ENCODE results near the gene CDH20.
"Not testable (repeated sequence)": the region's sequence is repeated elsewhere in the genome, so short reads cannot be mapped to it uniquely, and the experiment has no call there.

The CDH20 gene

DNA sequence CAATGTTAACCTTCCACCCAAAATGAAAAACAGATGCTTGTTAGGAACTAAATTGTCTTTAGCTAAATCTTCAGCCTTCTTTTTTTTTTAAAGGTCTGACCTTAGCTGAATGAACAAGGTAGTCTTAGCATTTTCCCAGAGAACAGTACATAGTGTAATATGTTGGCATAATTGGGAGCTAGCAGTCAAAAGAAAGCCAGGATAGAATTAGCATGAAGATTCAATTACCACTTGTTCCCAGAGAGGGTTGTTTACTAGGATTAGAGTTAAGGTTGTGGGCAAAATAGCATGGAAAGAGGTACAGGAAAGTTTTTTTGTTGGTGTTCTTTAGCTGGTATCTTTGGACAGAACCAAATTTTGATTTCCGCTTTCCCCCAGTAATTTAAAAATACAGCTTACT lies 6.9 kb downstream of the CDH20 start:
- in situ Hi-C loops (cut with MboI; ENCODE audit: low sequenced_read_pairs): no loop called here

DNA sequence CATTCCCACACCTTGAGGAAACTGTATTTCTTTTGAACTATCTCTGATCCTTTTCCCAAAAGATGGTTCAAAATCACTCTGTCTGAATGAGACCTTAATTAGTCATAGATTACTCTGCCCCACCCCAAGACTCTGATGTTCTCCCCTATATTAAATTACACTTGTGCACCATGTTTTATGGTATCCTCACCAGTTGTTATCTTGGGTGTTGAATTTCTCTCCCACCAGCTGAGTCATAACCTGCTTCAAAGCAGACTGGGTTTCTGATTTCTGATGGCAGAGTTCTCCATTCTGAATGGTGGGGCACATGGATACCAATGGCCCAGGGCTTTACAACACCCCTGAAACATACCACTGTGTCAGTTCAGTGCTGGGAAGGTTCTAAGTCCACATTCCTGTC lies 15.0 kb downstream of the CDH20 start:
- in situ Hi-C loops (cut with MboI; ENCODE audit: low sequenced_read_pairs): no loop called here

DNA sequence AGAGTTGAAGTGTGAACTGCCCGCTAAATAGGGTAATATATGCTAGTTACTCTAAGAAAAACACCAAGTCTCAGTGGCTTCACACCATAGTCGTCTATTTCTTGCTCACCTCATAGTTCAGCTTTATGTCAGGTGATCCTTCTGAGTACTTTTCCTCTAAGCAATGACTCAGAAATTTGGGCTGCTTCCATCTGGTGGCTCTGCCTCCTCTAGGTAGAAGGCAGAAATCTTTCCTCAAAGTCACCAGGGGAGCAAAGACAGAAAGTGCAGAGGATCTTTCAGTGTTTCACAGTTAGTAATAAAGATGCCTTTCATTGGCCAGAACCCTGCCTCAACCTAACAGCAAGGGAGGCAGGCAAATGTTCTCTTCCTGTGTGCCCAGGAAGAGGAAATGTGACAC lies 17.3 kb downstream of the CDH20 start:
- in situ Hi-C loops (cut with MboI; ENCODE audit: low sequenced_read_pairs): no loop called here

DNA sequence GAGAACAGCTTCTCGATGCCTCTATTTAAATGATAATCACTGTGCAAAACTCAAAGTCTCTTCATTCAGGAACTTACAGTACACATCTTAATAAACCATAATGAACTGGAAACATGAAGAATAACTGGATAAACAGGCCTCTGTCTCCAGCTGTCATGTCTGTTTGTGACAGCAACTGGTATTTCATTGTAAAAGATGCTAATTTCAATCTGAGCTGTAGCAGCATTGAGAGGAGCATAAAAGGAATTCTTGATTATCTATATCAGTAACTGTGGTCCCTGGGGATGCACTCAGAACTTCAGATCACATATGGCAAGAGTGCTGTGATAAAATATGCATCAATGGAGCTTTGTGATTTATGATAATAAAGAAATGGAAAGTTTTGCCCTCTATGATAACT lies 18.8 kb downstream of the CDH20 start:
- in situ Hi-C loops (cut with MboI; ENCODE audit: low sequenced_read_pairs): no loop called here

DNA sequence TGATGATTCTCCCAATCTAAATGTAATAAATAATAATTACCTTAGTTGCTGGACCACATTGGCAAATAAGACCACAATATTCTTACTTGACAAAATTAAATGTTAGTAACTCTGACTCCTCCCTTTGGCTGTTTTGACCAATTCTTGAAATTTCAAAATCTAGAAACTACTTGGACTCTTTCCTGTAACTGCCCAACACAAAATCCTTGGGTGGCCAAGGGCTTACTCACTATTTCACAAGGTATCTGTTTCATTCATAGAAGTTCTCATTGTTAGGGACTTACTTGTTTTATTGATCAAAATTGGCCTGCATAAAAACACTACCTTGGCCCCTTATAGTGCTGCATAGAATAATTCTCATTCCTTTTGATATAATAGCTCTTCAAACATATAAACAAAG lies 19.4 kb downstream of the CDH20 start:
- in situ Hi-C loops (cut with MboI; ENCODE audit: low sequenced_read_pairs): no loop called here

DNA sequence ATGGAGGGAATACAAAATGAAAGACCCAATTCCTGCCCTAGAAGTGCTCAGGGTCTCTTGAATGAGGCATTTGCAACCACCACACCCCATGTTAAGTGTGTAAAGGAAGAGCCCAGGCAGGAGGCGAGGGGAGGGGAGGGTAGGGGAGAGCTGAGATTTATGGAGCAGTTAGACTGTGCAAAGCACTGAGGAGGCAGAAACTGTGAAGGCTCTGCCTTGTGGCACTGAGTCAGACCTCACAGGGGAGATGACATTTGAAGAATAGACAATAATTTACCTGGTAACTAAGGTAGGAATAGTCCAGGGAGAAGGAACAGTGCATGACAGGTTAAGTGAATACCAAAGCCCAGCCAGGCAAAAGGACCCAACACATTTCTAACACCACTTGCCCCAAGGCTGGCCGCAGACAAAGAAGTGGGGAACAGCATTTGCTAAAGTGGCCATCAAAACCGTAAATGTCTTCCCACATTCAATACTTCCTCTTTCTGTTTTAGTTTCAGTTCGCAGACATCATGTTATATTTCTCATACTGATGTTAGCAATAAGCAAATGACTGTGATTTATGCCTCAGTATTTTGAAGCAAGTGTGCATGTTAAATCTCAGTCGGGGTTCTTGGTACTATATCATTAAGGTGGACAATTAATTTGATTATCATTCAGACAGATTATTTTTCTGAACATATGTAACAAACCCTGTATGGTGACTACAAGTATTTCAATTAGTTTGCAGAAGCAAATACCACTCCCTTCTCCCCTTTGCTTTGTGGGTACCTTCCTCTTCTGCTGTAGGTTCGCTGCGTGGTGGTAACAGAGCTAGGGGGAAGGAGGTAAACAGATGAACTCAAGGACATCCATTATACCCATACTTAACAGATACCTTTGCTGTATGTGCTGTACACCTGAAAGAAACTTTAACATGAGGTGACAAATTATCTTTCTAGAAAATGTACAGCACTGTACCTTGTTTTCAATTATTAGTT lies 27.5 kb downstream of the CDH20 start:
- in situ Hi-C loops (cut with MboI; ENCODE audit: low sequenced_read_pairs): no loop called here

DNA sequence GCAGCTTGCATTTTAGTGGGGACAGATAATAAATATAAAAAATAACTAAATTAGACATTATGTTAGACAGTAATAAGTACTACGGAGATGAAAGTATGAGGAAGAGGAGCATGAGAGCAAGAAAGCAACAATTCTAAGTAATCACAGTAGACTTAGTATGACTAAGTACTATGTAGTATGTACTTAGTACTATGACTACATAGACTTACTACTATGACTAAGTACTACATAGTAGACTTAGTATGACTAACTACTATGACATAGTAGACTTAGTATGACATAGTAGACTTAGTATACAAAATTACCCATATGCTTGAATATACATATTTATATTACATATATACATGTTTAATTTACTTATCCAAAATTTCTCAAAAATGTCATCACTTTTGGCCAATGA lies 29.3 kb downstream of the CDH20 start:
- in situ Hi-C loops (cut with MboI; ENCODE audit: low sequenced_read_pairs): no loop called here

DNA sequence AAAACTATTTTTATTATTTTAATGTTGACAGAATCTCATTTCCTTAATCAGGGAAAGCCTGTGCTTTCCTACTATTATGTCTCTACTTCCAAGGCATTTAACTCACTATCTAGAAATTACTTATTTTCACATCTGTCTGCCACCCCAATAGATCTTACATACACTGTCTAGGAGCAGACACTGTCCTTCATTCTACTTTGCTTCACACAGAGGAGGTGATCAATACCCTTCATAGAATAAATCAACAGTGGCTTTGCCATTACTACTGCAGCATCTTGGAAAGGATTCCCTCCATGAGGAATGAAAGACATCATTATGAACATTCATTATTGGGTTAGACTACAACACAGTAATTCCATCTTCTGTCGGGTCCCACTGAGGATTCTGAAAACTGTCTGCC lies 31.7 kb downstream of the CDH20 start:
- in situ Hi-C loops (cut with MboI; ENCODE audit: low sequenced_read_pairs): no loop called here

DNA sequence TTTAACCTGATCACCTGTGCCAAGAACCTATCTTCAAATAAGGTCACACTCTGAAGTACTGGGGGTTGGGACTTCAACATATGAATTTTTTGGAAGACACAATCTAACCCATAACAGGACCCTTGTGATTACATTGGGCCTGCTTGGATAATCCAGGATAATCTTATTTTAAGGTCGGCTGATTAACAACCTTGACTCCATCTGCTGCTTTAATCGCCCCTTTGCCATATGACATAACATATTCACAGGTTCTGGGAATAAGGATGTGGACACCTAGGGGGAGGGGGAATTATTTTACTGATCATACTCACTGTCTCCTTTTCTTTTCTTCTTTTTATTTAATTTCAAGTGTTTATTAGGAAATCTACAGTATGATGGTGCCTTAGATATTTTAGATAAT lies 34.8 kb downstream of the CDH20 start:
- in situ Hi-C loops (cut with MboI; ENCODE audit: low sequenced_read_pairs): no loop called here

DNA sequence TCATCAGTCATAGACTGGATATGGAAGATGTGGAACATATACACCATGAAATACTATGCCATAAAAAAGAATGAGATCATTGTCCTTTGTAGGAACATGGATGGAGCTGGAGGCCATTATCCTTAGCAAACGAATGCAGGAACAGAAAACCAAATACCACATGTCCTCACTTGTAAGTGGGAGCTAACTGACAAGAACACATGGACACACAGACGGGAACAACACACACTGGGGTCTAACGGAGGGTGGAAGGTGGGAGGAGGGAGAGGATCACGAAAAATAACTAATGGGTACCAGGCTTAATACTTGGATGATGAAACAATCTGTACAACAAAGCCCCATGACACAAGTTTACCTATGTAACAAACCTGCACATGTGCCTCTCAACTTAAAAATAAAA lies 36.4 kb downstream of the CDH20 start:
- in situ Hi-C loops (cut with MboI; ENCODE audit: low sequenced_read_pairs): not testable (repeated sequence)

DNA sequence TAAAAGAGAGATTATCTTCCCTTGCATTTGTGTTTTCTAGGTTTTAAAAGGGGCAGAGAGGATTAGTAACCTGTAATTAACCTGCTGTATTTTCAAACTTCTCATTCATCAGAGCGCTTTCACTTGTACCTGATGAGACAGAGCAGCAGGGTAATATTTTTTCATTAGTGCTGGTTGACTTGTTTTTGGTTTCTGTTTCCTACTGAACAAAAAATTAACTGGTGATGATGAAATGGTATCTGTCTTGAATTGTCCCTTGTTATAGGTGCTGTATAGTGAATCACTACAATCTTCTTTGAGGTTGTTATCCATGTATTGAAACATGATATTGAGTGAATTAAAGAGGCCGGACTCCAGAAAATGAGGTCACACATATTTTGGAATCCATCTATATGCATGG lies 37.9 kb downstream of the CDH20 start:
- in situ Hi-C loops (cut with MboI; ENCODE audit: low sequenced_read_pairs): no loop called here

DNA sequence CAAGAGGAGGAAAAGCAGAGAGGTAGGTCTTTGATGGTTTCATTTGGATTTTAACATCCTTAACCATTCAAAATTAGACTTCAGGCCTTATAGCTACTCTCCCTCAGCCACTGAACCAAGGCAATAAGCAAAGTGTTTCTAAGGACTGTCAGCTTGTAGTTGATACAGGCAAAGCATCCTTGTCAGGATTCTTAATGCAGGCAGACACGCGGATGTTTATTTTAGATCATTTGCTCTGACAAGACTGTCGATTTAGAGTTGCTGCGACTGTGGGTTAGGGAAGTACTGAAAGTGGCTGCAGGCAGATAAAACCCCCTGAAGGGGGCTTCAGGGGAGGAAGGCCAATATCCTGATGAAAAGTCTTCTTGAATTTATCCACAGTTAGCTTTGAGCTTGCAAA lies 46.6 kb downstream of the CDH20 start:
- in situ Hi-C loops (cut with MboI; ENCODE audit: low sequenced_read_pairs): no loop called here

DNA sequence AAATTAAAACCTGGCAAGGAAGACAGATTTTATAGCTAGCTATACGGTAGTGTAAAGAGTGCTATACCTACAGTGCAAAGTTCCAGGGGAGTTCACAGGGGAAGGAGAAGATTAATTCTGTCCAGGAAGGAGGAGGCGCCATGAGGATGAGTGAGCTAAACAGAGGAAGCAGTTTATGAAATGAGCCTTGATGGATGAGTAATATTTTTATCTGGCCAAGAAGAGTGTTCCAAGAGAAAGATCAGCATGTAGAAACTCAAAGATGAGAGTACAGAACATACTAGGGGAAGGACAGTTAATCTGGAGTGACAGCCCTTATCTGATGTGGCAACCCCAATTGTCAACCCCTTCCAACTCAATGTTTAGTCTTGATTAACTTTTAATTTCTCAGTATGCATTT lies 54.8 kb downstream of the CDH20 start:
- in situ Hi-C loops (cut with MboI; ENCODE audit: low sequenced_read_pairs): no loop called here

DNA sequence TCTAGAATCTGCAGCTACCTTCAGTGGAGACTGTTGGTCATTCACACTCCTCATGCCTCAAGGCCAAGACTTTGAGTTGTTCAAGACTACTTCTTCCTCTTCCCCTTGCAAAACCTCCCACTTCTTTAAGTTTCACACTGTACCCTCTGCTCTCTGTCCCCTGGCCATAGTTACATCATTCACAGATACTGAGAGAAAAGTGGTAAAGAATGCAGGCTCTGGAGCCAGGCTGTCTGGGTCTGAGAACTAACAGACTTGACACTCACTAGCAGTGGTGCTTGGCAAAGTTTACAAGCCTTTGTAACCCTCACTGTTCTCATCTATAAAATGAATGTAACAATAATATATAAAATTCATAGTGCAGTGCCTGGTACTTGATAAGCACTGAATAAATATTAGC lies 61.8 kb downstream of the CDH20 start:
- in situ Hi-C loops (cut with MboI; ENCODE audit: low sequenced_read_pairs): no loop called here

DNA sequence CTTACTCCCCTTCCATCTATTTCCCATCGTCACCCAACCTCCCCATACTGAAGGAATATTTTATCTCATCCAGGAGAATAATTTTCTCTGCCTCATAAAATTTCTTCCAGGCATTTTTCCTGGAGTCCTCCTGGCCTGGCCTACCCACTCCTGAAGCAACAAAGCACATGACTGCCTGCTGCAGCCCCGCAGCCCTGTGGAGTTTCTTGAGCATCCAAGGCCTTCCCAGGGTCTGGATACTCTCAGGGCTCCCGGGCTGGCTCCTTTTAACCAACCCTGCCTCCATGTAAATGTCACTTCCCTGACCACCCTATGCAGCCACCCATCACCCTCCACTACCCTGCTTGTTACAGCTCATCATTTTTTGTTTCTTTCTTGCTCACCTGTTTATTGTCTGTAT lies 64.0 kb downstream of the CDH20 start:
- in situ Hi-C loops (cut with MboI; ENCODE audit: low sequenced_read_pairs): no loop called here

DNA sequence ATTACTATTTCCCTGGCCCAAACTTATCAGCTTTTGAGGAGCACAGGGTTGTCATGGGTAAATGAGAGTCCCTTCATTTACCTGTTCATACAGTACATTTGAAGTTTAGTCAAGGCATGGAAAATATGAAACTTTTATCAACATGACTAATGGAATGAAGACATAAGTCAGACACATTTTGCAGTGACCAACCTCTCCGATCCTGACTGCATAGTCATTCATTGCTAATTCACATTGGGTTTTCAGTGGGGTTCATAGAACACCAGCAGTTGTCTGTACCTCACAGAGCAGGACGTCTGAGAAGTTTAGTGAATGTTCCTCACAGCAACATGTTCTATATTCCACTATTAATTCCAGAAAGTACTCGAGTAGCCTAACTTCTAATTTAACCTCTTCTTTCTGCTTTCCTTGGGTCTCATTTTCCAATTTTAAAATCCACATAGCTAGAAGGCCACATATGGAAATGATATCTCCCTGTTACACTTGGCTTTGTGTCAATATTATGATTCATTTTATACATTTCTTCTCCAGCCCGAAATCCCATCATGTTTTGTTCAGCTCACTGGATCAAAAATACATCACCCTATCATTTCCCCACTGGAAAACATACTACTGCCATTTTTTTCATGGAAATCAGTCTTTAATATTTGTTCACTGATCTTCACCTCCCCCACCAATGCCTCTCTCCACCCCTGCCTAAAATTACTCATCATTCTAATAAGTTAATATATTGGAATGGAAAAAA lies 65.9 kb downstream of the CDH20 start:
- in situ Hi-C loops (cut with MboI; ENCODE audit: low sequenced_read_pairs): no loop called here

DNA sequence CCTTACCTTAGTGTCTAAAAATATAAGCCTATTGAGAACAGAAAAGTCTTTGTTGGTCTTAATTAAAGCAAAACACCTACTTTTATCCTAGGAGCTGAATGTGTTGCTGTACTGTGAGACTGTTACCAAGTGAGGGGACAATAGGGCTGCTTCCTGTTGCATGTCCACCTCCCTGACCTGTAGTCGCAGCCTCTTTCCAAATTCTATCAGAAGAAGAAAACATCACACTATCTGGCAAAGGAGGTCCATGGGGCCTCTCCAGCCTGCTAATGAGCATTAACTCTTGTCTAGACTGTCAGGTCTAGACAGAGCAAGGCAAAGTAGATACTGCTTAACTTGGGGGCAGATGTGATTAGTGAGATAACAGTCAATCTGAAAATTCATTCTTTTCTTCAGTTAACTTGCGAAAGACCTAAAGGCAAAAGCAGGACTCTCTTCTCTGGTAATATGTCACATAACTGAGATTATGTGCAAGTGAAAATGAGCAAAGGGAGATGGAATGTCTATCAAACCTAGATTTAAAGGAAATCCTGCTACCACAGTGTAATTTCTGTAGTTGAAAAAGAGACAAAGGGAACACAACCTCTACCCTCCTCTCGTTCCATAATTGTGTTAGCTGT lies 66.9 kb downstream of the CDH20 start:
- in situ Hi-C loops (cut with MboI; ENCODE audit: low sequenced_read_pairs): no loop called here

DNA sequence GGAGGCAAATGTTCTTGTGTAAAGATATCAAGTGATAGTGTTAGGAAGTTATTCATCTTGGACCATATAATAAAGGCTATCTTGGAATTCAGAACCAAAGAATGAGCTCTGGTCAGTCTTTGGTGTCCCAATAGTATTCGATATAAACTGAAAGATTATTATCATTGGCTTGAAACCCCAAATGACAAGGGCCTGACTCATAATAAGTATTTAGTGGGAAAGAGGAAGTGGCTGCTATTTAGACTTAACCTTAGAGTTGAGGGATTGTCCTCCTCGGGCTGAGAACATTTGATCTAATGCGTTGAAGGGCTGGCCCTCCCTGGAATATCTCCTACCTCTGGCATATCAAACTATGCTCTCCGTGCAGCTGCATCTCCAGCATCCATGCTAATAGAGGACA lies 67.5 kb downstream of the CDH20 start:
- in situ Hi-C loops (cut with MboI; ENCODE audit: low sequenced_read_pairs): no loop called here

DNA sequence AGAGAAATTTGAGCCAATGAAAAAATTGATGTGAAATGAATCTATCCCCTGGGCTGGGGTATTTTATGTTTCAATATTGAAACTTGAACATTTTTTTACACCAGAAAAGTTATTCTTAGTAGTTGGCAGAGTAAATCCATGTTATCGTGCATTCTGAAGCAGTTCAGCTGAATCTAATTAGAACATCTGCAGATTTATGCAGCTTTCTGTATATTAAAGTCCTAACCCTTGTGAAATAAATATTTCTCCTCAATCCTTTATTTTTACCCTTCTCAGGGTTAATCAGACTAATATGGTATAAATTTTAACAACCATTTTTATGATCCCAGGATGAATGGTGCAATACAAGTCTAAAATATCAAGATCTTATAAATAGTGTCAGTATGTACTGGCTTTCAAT lies 69.5 kb downstream of the CDH20 start:
- in situ Hi-C loops (cut with MboI; ENCODE audit: low sequenced_read_pairs): no loop called here

DNA sequence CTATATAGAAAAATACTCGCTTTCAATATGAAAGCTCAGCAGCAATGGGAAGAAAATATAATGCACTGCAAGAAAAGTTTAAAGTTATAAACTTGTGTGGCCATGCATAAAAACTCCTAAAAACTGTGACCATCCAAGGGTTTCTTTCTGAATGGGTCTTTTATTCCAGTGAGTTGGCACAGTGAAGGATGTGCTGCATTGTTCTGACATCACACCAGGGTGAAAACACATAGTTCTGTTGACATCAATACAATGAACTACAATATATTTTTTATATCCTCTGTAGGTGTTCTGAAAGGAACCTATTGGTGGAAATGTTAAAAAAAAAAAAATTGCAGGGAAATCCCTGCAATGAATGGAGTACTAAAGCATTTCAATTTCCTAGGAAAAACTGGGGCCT lies 80.2 kb downstream of the CDH20 start:
- in situ Hi-C loops (cut with MboI; ENCODE audit: low sequenced_read_pairs): no loop called here

DNA sequence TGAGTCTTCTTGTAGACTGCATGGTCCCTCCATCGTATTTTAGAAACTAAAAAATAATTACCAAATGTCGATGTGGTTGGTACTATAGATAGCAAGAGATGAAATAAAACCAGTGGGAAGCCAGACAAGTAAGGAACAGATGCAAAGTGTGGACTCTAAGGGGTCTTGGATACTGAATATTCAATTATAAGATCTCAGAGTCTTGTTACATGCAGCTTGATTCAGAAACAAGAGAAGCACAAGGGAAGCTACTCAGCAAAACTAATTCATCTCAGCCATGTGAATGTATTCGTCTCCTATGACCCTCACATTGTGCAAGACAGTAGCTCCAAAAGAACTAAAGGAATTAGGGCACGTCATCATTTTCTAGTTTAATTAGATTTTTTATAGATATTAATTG lies 80.9 kb downstream of the CDH20 start:
- in situ Hi-C loops (cut with MboI; ENCODE audit: low sequenced_read_pairs): no loop called here

DNA sequence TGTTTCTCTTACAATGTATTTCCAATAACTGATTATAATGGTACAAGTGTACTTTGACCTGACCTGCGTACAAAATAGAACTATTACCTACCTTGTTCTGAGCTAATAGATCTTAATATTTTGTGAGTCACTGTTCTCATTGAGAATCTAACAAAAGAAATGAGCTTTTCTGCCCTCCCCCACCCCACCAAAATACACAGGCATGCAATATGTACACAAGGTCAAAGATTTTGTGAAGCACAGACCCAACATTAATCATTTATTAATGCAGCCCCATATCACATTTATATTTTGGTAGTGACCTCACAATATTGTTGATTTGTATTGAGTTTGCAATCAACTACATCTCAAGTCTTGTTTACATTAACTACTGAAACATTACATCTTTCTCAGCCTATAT lies 86.5 kb downstream of the CDH20 start:
- in situ Hi-C loops (cut with MboI; ENCODE audit: low sequenced_read_pairs): no loop called here
